GM12892 (cell line): ENCODE results near the gene RBM20.

Experiments
- POLR2A ChIP-seq: IDR thresholded peaks from 2 replicates; pipeline ENCODE4 v1.6.1; 2011; ENCODE audit warnings: low read depth, low read length, control low read depth
- TAF1 ChIP-seq: IDR thresholded peaks from 2 replicates; pipeline ENCODE4 v1.6.1; 2011; ENCODE audit warnings: low read depth, mild to moderate bottlenecking, control low read depth, low read length, borderline replicate concordance

- TF ChIP-seq POLR2A, result no peak
- no peak for TF ChIP-seq TAF1
These were observed 77.4 kb downstream of the RBM20 start for GRCh38 chr10:110721406-110722038.
